Measurements from ENCODE around the gene SENP7.
"Not testable (repeated sequence)": the region's sequence is repeated elsewhere in the genome, so short reads cannot be mapped to it uniquely, and the experiment has no call there.

The SENP7 gene

GRCh38 chr3:101529816-101530685 is 17.0 kb upstream of the SENP7 start:
- in situ Hi-C loops (cut with MboI; ENCODE audit: low sequenced_read_pairs): no loop called here

GRCh38 chr3:101527906-101528305 is 14.9 kb upstream of the SENP7 start:
- in situ Hi-C loops (cut with MboI; ENCODE audit: low sequenced_read_pairs): no loop called here

- in situ Hi-C loops (cut with MboI; ENCODE audit: low sequenced_read_pairs): no loop called here
Measured at GRCh38 chr3:101527441-101527840, 14.4 kb upstream of the SENP7 start.

GRCh38 chr3:101521211-101521701 is 8.2 kb upstream of the SENP7 start:
- in situ Hi-C loops (cut with MboI; ENCODE audit: low sequenced_read_pairs): no loop called here

GRCh38 chr3:101519685-101520365 is 6.8 kb upstream of the SENP7 start:
- in situ Hi-C loops (cut with MboI; ENCODE audit: low sequenced_read_pairs): no loop called here

- in situ Hi-C loops (cut with MboI; ENCODE audit: low sequenced_read_pairs): no loop called here
Measured at GRCh38 chr3:101518421-101518871, 5.4 kb upstream of the SENP7 start.

- in situ Hi-C loops (cut with MboI; ENCODE audit: low sequenced_read_pairs): no loop called here
Measured at GRCh38 chr3:101513419-101513986, 491 bp upstream of the SENP7 start.

GRCh38 chr3:101512396-101512645 is 691 bp downstream of the SENP7 start:
- in situ Hi-C loops (cut with MboI; ENCODE audit: low sequenced_read_pairs): no loop called here

GRCh38 chr3:101509811-101510210 is 3.2 kb downstream of the SENP7 start:
- in situ Hi-C loops (cut with MboI; ENCODE audit: low sequenced_read_pairs): no loop called here

GRCh38 chr3:101509281-101509680 is 3.7 kb downstream of the SENP7 start:
- in situ Hi-C loops (cut with MboI; ENCODE audit: low sequenced_read_pairs): no loop called here

GRCh38 chr3:101501783-101502182 is 11.2 kb downstream of the SENP7 start:
- in situ Hi-C loops (cut with MboI; ENCODE audit: low sequenced_read_pairs): no loop called here

- in situ Hi-C loops (cut with MboI; ENCODE audit: low sequenced_read_pairs): no loop called here
Measured at GRCh38 chr3:101500208-101500607, 12.8 kb downstream of the SENP7 start.

GRCh38 chr3:101497803-101498202 is 15.2 kb downstream of the SENP7 start:
- in situ Hi-C loops (cut with MboI; ENCODE audit: low sequenced_read_pairs): no loop called here

GRCh38 chr3:101495552-101495951 is 17.5 kb downstream of the SENP7 start:
- in situ Hi-C loops (cut with MboI; ENCODE audit: low sequenced_read_pairs): no loop called here

- in situ Hi-C loops (cut with MboI; ENCODE audit: low sequenced_read_pairs): no loop called here
Measured at GRCh38 chr3:101484805-101485620, 28.0 kb downstream of the SENP7 start.

- in situ Hi-C loops (cut with MboI; ENCODE audit: low sequenced_read_pairs): no loop called here
Measured at GRCh38 chr3:101478980-101479379, 34.0 kb downstream of the SENP7 start.

- in situ Hi-C loops (cut with MboI; ENCODE audit: low sequenced_read_pairs): not testable (repeated sequence)
Measured at GRCh38 chr3:101474841-101475552, 38.0 kb downstream of the SENP7 start.

- in situ Hi-C loops (cut with MboI; ENCODE audit: low sequenced_read_pairs): not testable (repeated sequence)
Measured at GRCh38 chr3:101468676-101469075, 44.3 kb downstream of the SENP7 start.

GRCh38 chr3:101467310-101467663 is 45.7 kb downstream of the SENP7 start:
- in situ Hi-C loops (cut with MboI; ENCODE audit: low sequenced_read_pairs): not testable (repeated sequence)

GRCh38 chr3:101466465-101467309 is 46.3 kb downstream of the SENP7 start:
- in situ Hi-C loops (cut with MboI; ENCODE audit: low sequenced_read_pairs): no loop called here

Measured in HL-60/S4 (cell line).